DND-41 (cell line): Measurements from ENCODE around the gene CASP7.

Experiments
- ATAC-seq: fragments of 200-7000 bp; cut with Tn5 transposase; 3 replicates; pipeline ENCODE4 v1.9.1; 2021; ENCODE audit warnings: low read depth; ENCODE audit not compliant: insufficient read depth
- DNase-seq: peaks from one replicate; pipeline ENCODE4 v3.0.0-alpha.2; 2020
- H2AFZ ChIP-seq: 2 replicates; pipeline ENCODE4 v1.6.0; 2012; ENCODE audit warnings: low read depth, low read length
- H3K27ac ChIP-seq: 2 replicates; pipeline ENCODE4 v1.5.1; 2012; ENCODE audit warnings: low read length, inconsistent platforms
- H3K27me3 ChIP-seq: fragments of 200-600 bp; sonication (generic); 2 replicates; pipeline ENCODE4 v1.6.0; 2012; ENCODE audit warnings: low read length, mild to moderate bottlenecking, inconsistent platforms; ENCODE audit not compliant: insufficient read depth, poor library complexity
- H3K36me3 ChIP-seq: 2 replicates; pipeline ENCODE4 v1.5.1; 2012; ENCODE audit warnings: low read length, inconsistent platforms; ENCODE audit not compliant: insufficient read depth
- H3K4me1 ChIP-seq: 2 replicates; pipeline ENCODE4 v1.5.1; 2012; ENCODE audit warnings: mild to moderate bottlenecking, low read length; ENCODE audit not compliant: insufficient read depth
- H3K4me2 ChIP-seq: 2 replicates; pipeline ENCODE4 v1.6.0; 2012; ENCODE audit warnings: mild to moderate bottlenecking, moderate library complexity, low read length, inconsistent platforms; ENCODE audit not compliant: insufficient read depth
- H3K4me3 ChIP-seq, 2 experiments: fragments of 200-600 bp in 1 of 2; shearing (Covaris generic) in 1 of 2; 2 replicates each; pipeline ENCODE4 v1.5.1; 2012 to 2016; ENCODE audit warnings: inconsistent platforms in 2 of 2, low read length in 2 of 2, mild to moderate bottlenecking in 2 of 2, low read depth in 1 of 2, moderate library complexity in 1 of 2
- H3K79me2 ChIP-seq: 2 replicates; pipeline ENCODE4 v1.6.0; 2012; ENCODE audit warnings: low read length, inconsistent platforms; ENCODE audit not compliant: insufficient read depth
- H3K9ac ChIP-seq: 2 replicates; pipeline ENCODE4 v1.6.0; 2012; ENCODE audit warnings: low read depth, mild to moderate bottlenecking, inconsistent platforms, low read length, moderate library complexity
- H3K9me3 ChIP-seq: 2 replicates; pipeline ENCODE4 v1.5.1; 2012; ENCODE audit warnings: low read length, moderate library complexity, mild to moderate bottlenecking, inconsistent platforms; ENCODE audit not compliant: insufficient read depth, severe bottlenecking
- H4K20me1 ChIP-seq: 2 replicates; pipeline ENCODE4 v1.6.0; 2012; ENCODE audit warnings: low read length; ENCODE audit not compliant: insufficient read depth
- EZH2 ChIP-seq: IDR thresholded peaks from 3 replicates; pipeline ENCODE4 v1.6.1; 2012; ENCODE audit warnings: borderline replicate concordance, low read depth, mild to moderate bottlenecking, moderate library complexity, low read length, inconsistent platforms; ENCODE audit not compliant: severe bottlenecking
- TF ChIP-seq, protein P1 (sequence below): IDR thresholded peaks from 2 replicates; pipeline ENCODE4 v1.5.1; 2012; ENCODE audit warnings: borderline replicate concordance, low read length, moderate library complexity, mild to moderate bottlenecking; ENCODE audit not compliant: poor library complexity, severe bottlenecking; ENCODE audit errors: extremely low read depth

Gene CASP7

DNA sequence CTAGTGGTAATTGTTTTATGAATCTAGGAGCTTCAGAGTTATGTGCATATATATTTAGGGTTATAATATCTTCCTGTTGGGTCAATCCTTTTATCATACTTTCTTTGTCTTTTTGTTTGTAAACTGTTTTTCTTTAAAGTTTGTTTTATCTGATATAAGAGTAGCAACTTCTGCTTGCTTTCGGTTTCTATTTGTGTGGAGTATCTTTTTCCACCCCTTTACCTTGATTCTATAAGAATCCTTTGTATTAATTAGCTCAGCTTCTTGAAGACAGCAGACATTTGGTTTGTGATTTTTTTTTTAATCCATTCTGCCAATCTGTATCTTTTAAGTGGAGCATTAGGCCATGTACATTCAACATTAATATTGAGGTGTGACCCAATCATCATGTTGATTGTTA lies 9.3 kb downstream of the CASP7 start:
- no peak for TF ChIP-seq EZH2
- TF ChIP-seq, protein P1, sequence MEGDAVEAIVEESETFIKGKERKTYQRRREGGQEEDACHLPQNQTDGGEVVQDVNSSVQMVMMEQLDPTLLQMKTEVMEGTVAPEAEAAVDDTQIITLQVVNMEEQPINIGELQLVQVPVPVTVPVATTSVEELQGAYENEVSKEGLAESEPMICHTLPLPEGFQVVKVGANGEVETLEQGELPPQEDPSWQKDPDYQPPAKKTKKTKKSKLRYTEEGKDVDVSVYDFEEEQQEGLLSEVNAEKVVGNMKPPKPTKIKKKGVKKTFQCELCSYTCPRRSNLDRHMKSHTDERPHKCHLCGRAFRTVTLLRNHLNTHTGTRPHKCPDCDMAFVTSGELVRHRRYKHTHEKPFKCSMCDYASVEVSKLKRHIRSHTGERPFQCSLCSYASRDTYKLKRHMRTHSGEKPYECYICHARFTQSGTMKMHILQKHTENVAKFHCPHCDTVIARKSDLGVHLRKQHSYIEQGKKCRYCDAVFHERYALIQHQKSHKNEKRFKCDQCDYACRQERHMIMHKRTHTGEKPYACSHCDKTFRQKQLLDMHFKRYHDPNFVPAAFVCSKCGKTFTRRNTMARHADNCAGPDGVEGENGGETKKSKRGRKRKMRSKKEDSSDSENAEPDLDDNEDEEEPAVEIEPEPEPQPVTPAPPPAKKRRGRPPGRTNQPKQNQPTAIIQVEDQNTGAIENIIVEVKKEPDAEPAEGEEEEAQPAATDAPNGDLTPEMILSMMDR: no peak
- Histone ChIP-seq H3K4me1 (peaks cover 5% of the 10 kb centered on the region; the same call in 1 of the 2 replicates), H3K79me2 (peaks cover 97% of the 10 kb centered on the region), H2AFZ (no peak overlapping the region), H3K27ac (no peak overlapping the region), H4K20me1 (peaks cover 5% of the 10 kb centered on the region; the same call in 1 of the 2 replicates), H3K9me3 (peaks cover 41% of the 10 kb centered on the region), H3K4me2 (no peak overlapping the region), H3K4me3 (no peak overlapping the region), H3K27me3 (no peaks in the 10 kb centered on the region), H3K36me3 (peaks cover 30% of the 10 kb centered on the region), H3K9ac (no peak overlapping the region)
- ATAC-seq (0 out of 3 replicates have a peak, but pooled peaks have one; percentile 42), DNase-seq (no peak)

GRCh38 chr10:113689574-113689973 lies 9.9 kb downstream of the CASP7 start:
- Histone ChIP-seq H2AFZ (no peak overlapping the region), H3K9ac (no peak overlapping the region), H3K4me1 (peaks cover 5% of the 10 kb centered on the region; the same call in 1 of the 2 replicates), H3K36me3 (peaks cover 33% of the 10 kb centered on the region), H3K9me3 (peaks cover 44% of the 10 kb centered on the region), H3K4me3 (no peak overlapping the region), H4K20me1 (peaks cover 5% of the 10 kb centered on the region; the same call in 1 of the 2 replicates), H3K79me2 (peaks cover 97% of the 10 kb centered on the region), H3K4me2 (no peak overlapping the region), H3K27ac (no peak overlapping the region), H3K27me3 (no peaks in the 10 kb centered on the region)
- TF ChIP-seq EZH2: no peak
- TF ChIP-seq, protein P1: no peak
- no peak for DNase-seq
- no peak for ATAC-seq

GRCh38 chr10:113690749-113691148 lies 11.0 kb downstream of the CASP7 start:
- H3K9ac ChIP-seq: no peak overlapping the region
- no peak overlapping the region for H2AFZ ChIP-seq
- TF ChIP-seq, protein P1: no peak
- TF ChIP-seq EZH2: no peak
- no peak for ATAC-seq
- no peaks in the 10 kb centered on the region for H3K27me3 ChIP-seq
- H3K27ac ChIP-seq: no peak overlapping the region
- no peak overlapping the region for H3K4me2 ChIP-seq
- peaks cover 95% of the 10 kb centered on the region for H3K79me2 ChIP-seq
- no peak for DNase-seq
- H4K20me1 ChIP-seq: peaks cover 5% of the 10 kb centered on the region; the same call in 1 of the 2 replicates
- peaks cover 44% of the 10 kb centered on the region for H3K9me3 ChIP-seq
- H3K36me3 ChIP-seq: peaks cover 33% of the 10 kb centered on the region
- no peak overlapping the region for H3K4me3 ChIP-seq
- peaks cover 5% of the 10 kb centered on the region; the same call in 1 of the 2 replicates for H3K4me1 ChIP-seq
